Kidney (tissue), 14 donors: ENCODE measurements around the gene KCNJ15. TPM values are rescaled to one million over a fixed set of nuclear protein-coding genes. Genes with fewer than 3 reads are reported as not detected.

Experiments used
- DNase-seq, 5 donors: peaks; one replicate each; pipeline ENCODE4 v3.0.0-alpha.2; 2013 to 2020
- FAIRE-seq: peaks from 2 replicates; lab custom pipeline; 2012; peaks lifted over from hg19 to GRCh38; lab: Jason Lieb, UNC
- H3K27ac ChIP-seq, 2 donors: one replicate each; pipeline ENCODE4 v1.7.0; 2013; ENCODE audit warnings: low read depth in 2 of 2, low read length in 2 of 2, inconsistent platforms in 1 of 2
- H3K27me3 ChIP-seq: one replicate; pipeline ENCODE4 v1.7.1; 2013; ENCODE audit warnings: low read length, inconsistent platforms; ENCODE audit not compliant: control insufficient read depth, insufficient read depth
- H3K36me3 ChIP-seq, 3 donors: one replicate each; pipeline versions ENCODE4 v1.7.0 to v1.7.1; 2013; ENCODE audit warnings: low read length in 3 of 3, control low read depth in 1 of 3, inconsistent platforms in 1 of 3; ENCODE audit not compliant: insufficient read depth in 3 of 3, control insufficient read depth in 2 of 3
- H3K4me1 ChIP-seq, 3 donors: one replicate each; pipeline versions ENCODE4 v1.7.0 to v1.7.1; 2013; ENCODE audit warnings: low read length in 3 of 3, inconsistent platforms in 1 of 3, low read depth in 1 of 3; ENCODE audit not compliant: control insufficient read depth in 2 of 3, insufficient read depth in 2 of 3
- H3K4me3 ChIP-seq, 3 donors: one replicate each; pipeline versions ENCODE4 v1.7.0 to v1.8.1; 2013; ENCODE audit warnings: low read length in 3 of 3, control low read depth in 1 of 3, inconsistent platforms in 1 of 3
- H3K9ac ChIP-seq, 3 donors: one replicate each; pipeline versions ENCODE4 v1.7.0 to v1.7.1; 2013; ENCODE audit warnings: low read length in 3 of 3, control low read depth in 1 of 3, inconsistent platforms in 1 of 3
- H3K9me3 ChIP-seq, 3 donors: one replicate each; pipeline versions ENCODE4 v1.7.0 to v1.7.1; 2013; ENCODE audit warnings: low read length in 3 of 3, control low read depth in 1 of 3, inconsistent platforms in 1 of 3; ENCODE audit not compliant: control insufficient read depth in 2 of 3, insufficient read depth in 1 of 3
- CTCF ChIP-seq: IDR thresholded peaks from 3 replicates; pipeline ENCODE4 v1.5.1; 2012; ENCODE audit warnings: mild to moderate bottlenecking, moderate library complexity, borderline replicate concordance; ENCODE audit not compliant: insufficient read depth; ENCODE audit errors: extremely low read depth
- intact Hi-C: fragments of 100-400 bp; cut with DNase I; formaldehyde crosslinking; loops from one replicate; pipeline ENCODE4 v1.11.1; 2022
- polyA plus RNA-seq: library from polyadenylated mRNA; stranded (reverse); fragments of 350-450 nt; fragmentation: Illumina TruSeq; extraction: RNeasy Lipid Tissue Mini Kit (QIAGEN cat#74804); gene quantifications from one replicate; pipeline ENCODE4 v1.2.3, GENCODE V29; 2014; ENCODE audit warnings: low read depth, low replicate concordance; ENCODE audit not compliant: insufficient read depth
- total RNA-seq: library from RNA; stranded (reverse); fragmentation: NEBNext Ultra II Directional; extraction: Animal tissue kit (Norgen Biotek cat#: 25700); gene quantifications from one replicate; pipeline ENCODE4 v1.2.1, GENCODE V29; 2021
- donor health status: control.
- donor health status: control.
- donor health status: control.
- donor health status: control.
- donor health status: control.
- donor health status: DM: yes; HTN: yes; CAD: no.
- donor health status: Normal renal cell carcinoma (clear cell type).

The KCNJ15 gene
- total and polyA plus RNA-seq, 2 donors from 2014 or later, result 102 to 142 TPM

- Histone ChIP-seq H3K4me1 (peaks cover 0 to 22% (median 16%) of the 10 kb centered on the region in 3 donors), H3K9me3 (no peaks in the 10 kb centered on the region), H3K36me3 (no peaks in the 10 kb centered on the region), H3K27ac (peak overlapping the region in 1 of 2 donors; percentile 38), H3K27me3 (no peaks in the 10 kb centered on the region), H3K9ac (no peak overlapping the region), H3K4me3 (peak overlapping the region in 1 of 3 donors; percentile 6)
- DNase-seq, result no peak
- intact Hi-C loops, result no loop called here
- TF ChIP-seq CTCF, result no peak
- FAIRE-seq, result no peak
These were observed 7.8 kb downstream of the KCNJ15 start for GRCh38 chr21:38264571-38264970.

GRCh38 chr21:38265166-38265565 is 8.4 kb downstream of the KCNJ15 start:
- no peak overlapping the region for H3K4me3 ChIP-seq
- H3K9ac ChIP-seq, result no peak overlapping the region
- no peak for TF ChIP-seq CTCF
- H3K27me3 ChIP-seq, result no peaks in the 10 kb centered on the region
- H3K27ac ChIP-seq, result no peak overlapping the region
- no peaks in the 10 kb centered on the region for H3K9me3 ChIP-seq
- intact Hi-C loops, result no loop called here
- peaks cover 0 to 25% (median 16%) of the 10 kb centered on the region in 3 donors for H3K4me1 ChIP-seq
- no peak for FAIRE-seq
- H3K36me3 ChIP-seq, result no peaks in the 10 kb centered on the region
- no peak for DNase-seq

GRCh38 chr21:38266732-38267131 is 9.9 kb downstream of the KCNJ15 start:
- FAIRE-seq, result no peak

More at GRCh38 chr21:38266732-38267131, 9.9 kb downstream of the KCNJ15 start:
- Histone ChIP-seq H3K4me1 (peaks cover 0 to 25% (median 17%) of the 10 kb centered on the region in 3 donors), H3K9ac (no peak overlapping the region), H3K27ac (peak overlapping the region; percentile 16 to 67), H3K36me3 (no peaks in the 10 kb centered on the region), H3K4me3 (peak overlapping the region in 2 of 3 donors; percentile 4), H3K27me3 (no peaks in the 10 kb centered on the region), H3K9me3 (no peaks in the 10 kb centered on the region)
- intact Hi-C loops, result no loop called here
- no peak for TF ChIP-seq CTCF
- no peak for DNase-seq
